ENCODE results near the gene NCKIPSD.
A peak's percentile ranks its signal among the peaks of the same experiment; 100 is the strongest.
"Not testable (repeated sequence)": the region's sequence is repeated elsewhere in the genome, so short reads cannot be mapped to it uniquely, and the experiment has no call there.

NCKIPSD gene

DNA sequence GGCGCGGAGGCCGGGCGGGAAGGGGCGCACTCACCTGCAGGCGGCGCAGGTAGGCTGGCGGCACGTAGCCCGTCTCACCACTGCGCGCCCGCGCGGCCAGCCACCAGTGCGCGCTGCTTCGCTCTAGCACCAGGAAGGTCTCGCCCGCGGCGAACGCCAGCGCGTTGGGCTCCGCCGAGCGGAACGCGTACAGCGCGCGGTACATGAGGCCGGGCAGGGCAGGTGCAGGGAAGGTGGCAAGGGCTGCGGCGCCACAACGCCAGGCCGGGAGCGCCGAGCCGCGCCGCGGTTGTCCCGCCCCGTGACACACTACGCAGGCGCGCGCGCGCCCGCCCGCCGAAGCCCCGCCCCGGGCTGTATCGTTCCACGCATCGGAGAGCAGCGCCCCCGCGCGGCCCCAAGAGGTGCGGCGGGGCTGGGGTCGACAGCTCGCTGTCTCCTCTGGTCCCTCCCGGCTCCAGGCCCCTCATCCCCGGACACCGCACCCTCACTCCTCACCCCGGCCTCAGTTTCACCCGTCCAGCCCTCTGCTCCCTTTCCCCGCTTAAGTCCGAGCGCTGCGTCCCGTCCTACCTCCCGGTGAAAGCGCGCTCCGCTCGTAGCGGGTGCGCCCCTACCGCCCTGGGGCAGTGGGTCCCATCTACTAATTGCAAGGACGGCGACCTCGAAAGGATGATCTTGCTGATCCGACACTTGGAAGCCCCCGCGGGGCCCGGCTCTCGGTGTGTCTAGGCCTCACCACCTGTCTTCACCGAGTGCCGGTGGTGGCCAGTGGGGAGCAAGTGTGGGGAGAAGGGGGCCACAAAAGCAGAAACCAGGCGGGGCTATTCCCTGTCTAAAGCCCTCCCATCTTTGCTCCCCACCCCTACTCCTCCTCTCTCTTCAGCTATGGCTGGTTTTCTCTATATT lies at the start of gene NCKIPSD:
Gene NCKIPSD (minus strand): TSS at position 313 of the 909 bp plus-strand sequence. CDS start 108 bp downstream, at position 205.
- peak; percentile 84 to 89 for DNase-seq (ENCODE audit: low read depth in 2 of 2)

DNA sequence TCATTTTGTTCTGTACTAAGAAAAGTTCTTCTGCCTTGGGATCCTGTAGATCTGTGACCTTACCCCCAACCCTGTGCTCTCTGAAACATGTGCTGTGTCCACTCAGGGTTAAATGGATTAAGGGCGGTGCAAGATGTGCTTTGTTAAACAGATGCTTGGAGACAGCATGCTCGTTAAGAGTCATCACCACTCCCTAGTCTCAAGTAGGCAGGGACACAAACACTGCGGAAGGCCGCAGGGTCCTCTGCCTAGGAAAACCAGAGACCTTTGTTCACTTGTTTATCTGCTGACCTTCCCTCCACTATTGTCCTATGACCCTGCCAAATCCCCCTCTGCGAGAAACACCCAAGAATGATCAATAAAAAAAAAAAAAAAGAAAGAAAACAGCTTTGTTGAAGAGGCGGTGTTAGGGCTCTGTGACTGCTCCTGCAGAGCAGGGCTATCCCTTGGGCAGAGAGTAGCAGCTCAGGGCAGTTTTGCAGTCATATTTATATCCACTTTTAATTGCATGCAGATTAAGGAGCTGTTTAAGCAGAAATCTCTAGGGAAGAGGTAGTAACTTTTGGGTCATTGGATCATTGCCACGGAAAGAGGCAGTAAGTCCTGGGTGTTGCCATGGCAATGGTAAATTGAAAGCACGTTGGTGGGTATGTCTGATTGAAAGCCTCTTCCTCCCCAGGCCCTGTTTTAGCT lies 49.5 kb upstream of the NCKIPSD start:
- DNase-seq (ENCODE audit: low read depth in 2 of 2): not testable (repeated sequence)

DNA sequence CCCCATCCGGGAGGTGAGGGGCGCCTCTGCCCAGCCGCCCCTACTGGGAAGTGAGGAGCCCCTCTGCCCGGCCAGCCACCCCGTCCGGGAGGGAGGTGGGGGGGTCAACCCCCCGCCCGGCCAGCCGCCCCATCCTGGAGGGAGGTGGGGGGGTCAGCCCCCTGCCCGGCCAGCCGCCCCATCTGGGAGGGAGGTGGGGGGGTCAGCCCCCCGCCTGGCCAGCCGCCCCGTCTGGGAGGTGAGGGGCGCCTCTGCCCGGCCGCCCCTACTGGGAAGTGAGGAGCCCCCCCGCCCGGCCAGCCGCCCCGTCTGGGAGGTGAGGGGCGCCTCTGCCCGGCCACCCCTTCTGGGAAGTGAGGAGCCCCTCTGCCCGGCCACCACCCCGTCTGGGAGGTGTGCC lies 48.8 kb upstream of the NCKIPSD start:
- not testable (repeated sequence) for DNase-seq (ENCODE audit: low read depth in 2 of 2)

DNA sequence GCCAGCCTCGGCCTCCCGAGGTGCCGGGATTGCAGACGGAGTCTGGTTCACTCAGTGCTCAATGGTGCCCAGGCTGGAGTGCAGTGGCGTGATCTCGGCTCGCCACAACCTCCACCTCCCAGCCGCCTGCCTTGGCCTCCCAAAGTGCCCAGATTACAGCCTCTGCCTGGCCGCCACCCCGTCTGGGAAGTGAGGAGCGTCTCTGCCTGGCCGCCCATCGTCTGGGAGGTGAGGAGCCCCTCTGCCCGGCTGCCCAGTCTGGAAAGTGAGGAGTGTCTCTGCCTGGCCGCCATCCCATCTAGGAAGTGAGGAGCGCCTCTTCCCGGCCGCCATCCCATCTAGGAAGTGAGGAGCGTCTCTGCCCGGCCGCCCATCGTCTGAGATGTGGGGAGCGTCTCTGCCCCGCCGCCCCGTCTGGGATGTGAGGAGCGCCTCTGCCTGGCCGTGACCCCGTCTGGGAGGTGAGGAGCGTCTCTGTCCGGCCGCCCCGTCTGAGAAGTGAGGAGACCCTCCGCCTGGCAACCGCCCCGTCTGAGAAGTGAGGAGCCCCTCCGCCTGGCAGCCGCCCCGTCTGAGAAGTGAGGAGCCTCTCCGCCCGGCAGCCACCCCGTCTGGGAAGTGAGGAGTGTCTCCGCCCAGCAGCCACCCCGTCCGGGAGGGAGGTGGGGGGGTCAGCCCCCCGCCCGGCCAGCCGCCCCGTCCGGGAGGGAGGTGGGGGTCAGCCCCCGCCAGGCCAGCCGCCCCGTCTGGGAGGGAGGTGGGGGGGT lies 48.2 kb upstream of the NCKIPSD start:
- not testable (repeated sequence) for DNase-seq (ENCODE audit: low read depth in 2 of 2)

DNA sequence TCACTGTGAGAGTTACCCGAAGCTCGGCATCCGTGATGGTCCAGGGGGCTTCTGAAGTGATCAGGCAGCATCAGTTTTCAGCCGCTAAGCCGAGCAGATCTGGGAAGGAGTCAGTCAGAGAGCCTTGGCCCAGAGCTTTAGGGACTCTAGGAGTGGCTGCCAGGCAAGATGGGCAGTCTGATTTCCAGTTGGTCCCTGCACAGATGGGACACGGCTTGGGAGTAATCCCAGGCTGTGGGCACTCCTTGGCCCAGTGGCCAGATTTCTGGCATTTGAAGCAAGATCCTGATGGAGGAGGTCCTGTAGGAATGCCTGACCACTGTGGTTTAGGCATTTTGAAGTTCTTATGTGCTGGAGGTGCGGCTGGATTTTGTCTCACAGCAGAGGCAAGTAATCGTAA lies 41.8 kb upstream of the NCKIPSD start:
- DNase-seq (ENCODE audit: low read depth in 2 of 2): no peak

DNA sequence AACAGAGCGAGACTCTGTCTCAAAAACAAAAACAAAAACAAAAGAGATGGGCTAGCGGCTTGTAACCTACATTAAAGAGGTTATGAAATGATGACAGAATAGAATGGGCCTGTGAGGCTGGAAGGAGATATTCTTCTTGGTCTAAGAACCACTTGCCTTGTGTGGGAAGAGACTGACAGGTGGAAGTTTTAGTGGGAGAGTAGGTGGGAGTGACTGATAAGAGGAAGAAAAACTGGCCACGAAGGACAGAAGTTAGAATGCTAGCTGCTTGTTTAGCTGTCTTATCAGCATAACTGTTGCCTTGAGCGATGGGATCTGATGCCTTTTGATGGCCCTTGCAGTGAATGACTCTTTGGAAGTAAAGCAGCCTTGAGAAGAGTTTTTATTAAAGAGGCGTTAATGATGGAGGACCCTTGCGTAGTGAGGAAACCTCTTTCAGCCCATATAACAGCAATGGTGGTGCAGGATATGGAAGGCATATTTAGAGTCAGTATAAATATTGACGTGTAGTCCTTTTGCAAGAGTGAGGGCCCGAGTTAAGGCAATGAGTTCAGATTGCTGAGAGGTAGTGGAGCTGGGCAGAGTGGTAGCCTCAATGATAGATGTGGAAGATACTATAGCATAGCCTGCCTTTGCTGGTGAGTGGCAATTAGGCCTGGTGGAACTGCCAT lies 39.6 kb upstream of the NCKIPSD start:
- DNase-seq (ENCODE audit: low read depth in 2 of 2): not testable (repeated sequence)

DNA sequence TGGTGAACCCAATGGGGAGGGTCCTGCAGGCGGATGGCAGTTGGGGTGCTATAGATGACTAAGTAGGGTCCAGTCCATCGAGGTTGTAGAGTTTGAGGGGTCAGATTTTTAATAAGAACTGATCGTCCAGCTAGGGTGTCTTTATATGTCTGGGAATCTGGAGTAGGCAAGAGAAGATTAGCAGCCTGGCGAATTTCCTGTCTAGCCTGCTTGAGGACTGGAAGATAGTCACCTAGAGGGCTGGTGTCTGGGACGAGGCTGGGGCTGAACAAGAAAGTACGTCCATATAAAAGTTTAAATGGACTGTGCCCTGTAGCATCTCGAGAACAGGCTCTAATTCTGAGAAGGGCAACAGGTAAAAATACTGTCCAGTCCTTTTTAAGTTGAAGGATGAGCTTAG lies 38.0 kb upstream of the NCKIPSD start:
- DNase-seq (ENCODE audit: low read depth in 2 of 2): no peak

DNA sequence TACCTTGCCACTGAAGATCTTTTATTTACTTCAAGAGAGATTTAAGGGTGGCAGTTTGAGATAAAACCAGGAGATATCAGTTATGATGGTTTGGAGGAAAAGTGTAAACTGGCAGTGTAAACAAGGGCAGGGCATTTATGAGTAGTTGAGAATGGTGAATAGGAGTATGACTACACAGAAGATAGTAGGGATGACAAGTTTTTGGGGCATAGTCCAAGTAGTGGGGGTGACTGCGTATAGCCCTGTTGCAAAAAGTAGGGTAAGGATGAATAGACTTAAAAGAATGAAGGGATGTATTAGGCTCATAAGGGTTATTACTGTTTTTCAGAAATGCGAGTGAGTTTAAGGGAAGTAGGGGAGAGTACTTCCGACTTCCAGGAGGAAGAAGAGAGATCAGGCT lies 37.6 kb upstream of the NCKIPSD start:
- not testable (repeated sequence) for DNase-seq (ENCODE audit: low read depth in 2 of 2)

DNA sequence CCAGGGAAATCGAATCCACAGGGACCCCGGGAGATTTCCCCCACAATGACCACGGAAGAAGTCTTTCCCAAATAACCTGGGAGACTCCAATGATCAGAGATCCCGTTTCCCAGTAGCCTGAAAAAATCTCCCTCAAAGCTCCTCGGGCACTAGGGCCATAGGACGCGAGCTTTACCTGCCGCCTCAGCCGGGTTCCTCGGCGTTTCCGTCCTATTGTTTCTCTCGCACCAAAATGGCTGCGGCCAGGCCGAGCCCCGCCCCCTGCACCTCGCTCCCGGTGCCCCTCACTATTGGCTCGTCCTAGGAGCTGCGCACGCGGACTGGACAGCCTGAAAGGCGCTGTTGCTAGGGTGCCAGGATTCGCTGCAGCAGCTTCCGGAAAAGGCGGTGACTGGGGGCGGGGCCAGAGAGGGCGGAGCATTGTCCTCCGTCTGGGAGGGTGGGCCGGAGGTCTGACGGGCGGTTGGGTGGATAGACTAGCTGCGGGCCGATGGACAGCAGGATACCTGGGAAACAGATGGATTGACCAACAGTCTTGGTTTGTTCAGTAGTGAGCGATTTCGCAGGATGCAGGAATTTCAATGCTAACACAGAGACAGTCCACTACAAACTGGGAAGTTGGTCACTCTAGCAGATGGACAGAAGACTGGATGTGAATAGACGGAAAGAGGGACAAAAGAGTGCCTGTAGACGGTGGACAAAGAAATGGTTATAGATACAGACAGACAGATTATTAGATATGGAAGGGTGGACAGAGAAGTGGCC lies 31.4 kb upstream of the NCKIPSD start, which contains the start of gene IP6K2:
Gene IP6K2 (minus strand): TSS at position 240 of the 765 bp plus-strand sequence. CDS start 21,930 bp downstream, outside the sequence.
- peak; percentile 96 to 100 for DNase-seq (ENCODE audit: low read depth in 2 of 2)

DNA sequence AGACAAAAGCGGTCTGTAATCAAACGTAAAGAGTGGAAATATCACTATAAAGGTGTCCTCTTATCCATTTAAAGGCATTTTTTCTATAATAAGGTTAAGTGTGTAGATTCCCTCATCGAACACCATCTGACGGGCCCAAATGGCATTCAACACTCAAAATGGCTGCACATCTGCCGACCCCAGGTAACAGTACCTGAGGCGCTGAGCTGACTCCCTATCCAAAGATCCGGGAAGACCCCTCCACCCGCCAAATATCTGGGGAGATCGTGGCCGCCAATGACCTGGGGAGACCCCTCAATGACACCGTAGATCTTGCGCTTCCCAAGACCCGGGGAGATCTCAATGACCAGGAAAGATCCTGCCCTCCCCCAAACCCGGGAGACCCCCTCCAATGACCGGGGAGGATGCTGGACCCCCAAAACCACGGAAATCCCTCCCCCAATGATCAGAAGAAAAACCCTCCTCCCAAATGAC lies 30.8 kb upstream of the NCKIPSD start:
- DNase-seq (ENCODE audit: low read depth in 2 of 2): peak in 1 of 2 experiments; percentile 4

DNA sequence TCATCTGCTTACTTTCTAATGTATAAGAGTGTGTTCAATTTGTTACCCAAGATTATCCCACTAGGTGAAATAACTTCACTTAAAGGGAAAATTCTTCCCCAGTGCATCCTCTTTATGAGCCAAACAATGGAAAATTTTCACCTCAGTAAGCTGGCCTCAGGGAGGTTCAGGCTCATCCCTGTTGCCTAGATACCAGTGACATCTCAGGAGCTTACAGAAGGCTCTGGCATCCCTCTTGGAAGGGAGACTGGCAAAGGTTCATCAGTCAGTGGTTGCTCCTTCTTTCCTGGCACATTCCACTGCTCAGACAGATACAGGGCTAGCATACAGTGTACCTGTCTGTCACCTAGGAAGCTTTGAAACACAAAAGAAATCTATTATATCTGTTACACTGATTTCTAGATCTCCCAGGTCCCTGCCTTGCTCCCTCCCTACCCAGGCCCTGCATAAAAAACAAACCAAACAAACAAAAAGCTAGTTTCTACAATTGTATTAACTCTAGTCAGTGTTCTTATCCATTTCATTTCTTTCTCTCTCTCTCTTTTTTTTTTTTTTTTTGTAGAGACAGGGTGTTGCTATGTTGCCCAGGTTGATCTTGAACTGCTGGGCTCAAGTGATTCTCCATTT lies 29.6 kb upstream of the NCKIPSD start:
- no peak for DNase-seq (ENCODE audit: low read depth in 2 of 2)

DNA sequence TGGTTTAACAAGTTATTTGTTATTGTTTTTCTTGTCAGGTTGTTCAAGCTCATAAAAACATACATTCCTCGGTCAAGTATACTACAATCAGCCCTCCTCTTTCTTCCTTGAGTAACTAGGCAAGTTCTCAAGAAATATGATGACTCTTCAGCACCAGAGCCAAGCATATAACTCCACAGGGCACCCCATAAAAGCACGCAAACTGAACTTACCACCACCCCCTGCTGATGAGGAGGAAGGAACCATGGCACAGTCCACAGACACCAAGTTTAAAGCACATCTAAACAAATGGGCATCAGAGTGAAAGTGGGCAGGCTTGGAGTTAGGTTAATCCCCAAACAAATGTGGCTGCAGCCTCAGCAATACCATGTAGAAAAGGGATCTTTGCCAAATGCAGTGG lies 26.0 kb upstream of the NCKIPSD start:
- no peak for DNase-seq (ENCODE audit: low read depth in 2 of 2)

DNA sequence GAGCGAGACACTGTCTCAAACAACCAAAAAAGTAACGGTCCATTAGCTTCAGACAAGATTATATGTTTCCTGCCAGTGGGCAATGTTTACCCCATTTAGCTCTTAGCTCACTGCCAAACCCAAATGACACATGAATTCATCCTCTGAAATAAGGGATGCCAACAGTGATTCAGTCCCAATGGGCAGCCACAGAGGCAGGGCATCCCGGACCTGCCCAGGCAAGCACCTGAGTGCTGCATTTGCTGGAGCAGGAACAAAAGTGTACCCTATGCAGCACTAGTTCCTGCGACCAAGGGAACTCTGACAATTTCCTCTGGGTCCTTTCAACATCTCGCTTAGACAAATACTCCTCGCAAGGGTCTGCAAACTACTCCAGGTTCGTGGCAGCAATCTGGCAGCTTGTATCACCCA lies 23.3 kb upstream of the NCKIPSD start:
- DNase-seq (ENCODE audit: low read depth in 2 of 2): no peak

DNA sequence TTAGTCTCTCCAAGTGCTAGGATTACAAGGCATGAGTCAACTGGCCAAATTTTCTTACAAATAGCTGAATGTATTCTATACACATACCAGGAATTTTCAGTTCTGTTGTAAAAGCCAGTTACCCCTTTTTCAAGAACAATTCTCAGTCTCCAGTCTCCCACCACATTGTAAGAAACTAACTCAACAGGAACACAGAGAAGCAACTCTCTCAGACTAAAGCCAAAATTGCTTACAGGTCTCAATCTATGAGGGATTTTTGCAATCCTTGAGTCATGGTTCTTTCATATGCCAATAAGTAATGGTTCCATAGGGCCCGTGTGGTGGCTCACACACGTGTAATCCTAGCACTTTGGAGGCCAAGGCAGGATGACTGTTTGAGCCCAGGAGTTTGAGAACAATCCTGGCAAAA lies 22.8 kb upstream of the NCKIPSD start:
- DNase-seq (ENCODE audit: low read depth in 2 of 2): no peak

DNA sequence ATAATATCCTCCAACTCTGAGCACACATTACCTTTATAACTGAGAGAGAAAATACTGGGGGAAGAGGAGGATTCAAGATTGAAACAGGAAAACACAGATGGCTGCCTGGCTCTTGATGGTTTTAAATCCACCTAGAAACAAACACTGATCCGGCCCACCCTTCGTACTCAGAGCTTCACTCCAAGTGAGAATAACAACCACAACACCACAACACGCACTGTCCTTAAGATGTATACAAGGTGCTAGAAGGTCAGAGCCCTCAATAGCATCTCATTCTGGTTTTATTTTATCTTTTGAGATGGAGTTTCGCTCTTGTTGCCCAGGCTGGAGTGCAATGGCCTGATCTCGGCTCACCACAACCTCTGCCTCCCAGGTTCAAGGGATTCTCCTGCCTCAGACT lies 21.4 kb upstream of the NCKIPSD start:
- no peak for DNase-seq (ENCODE audit: low read depth in 2 of 2)

DNA sequence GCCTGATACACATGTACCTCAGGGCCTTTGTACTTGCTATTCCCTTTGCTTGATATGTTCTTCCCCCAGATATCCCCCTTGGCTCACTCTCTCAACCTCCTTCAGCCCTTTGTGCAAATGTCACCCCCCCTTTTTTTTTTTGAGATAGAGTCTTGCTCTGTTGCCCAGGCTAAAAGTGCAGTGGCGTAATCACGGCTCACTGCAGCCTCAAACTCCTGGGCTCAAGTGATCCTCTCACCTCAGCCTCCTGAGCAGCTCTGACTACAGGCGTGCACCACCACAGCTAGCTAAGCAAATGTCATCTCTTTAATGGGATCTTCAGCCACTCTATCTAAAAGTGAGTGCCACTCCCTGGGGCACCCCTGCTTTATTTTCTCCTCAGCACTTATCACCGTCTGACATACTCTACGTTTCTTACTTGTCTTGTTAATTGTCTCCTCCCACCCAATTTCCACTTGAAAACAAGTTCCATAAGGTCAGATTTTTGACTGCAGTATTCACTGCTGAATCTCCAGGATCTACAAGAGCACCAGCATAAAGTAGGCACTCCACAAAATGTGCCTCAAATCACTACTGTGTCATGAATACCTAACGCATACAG lies 16.7 kb upstream of the NCKIPSD start:
- no peak for DNase-seq (ENCODE audit: low read depth in 2 of 2)

DNA sequence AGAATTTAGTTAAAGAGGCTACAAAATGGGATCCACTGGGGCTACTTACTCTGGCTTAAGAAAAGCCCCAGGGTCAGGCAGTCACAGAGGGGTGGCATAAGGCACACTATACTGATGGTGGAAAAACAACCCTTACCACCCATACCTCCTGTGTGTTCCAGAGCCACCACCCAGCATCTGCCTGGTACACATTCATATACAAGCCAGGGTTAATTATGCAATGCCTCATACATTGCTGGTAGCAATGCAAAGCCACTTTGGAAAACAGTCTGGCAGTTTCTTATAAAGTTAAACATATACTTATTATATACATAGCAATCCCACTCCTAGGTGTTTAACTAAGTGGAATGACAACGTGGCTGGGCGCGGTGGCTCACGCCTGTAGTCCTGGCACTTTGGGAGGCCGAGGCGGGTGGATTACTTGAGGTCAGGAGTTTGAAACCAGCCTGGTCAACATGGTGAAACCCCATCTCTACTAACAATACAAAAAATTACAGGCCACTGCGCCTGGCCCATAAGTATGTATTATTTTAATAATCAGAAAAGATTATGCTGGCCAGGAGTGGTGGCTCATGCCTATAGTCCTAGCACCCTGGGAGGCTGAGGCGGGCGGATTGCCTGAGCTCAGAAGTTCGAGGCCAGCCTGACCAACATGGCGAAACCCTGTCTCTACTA lies 15.2 kb upstream of the NCKIPSD start:
- DNase-seq (ENCODE audit: low read depth in 2 of 2): no peak

DNA sequence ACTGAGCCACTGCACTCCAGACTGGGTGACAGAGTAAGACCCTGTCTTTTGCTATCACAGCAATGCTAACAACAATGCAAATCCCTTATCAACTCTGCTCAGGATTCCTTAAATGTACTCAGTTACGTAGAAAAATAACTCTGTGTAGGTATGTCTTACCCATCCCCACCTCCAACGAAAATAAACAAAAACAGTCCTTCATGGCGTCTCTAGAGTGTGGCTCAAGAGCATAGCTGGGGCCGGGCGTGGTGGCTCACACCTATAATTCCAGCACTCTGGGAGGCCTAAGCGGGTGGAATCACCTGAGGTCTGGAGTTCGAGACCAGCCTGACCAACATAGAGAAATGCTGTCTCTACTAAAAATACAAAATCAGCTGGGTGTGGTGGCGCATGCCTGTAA lies 13.2 kb upstream of the NCKIPSD start:
- DNase-seq (ENCODE audit: low read depth in 2 of 2): no peak

DNA sequence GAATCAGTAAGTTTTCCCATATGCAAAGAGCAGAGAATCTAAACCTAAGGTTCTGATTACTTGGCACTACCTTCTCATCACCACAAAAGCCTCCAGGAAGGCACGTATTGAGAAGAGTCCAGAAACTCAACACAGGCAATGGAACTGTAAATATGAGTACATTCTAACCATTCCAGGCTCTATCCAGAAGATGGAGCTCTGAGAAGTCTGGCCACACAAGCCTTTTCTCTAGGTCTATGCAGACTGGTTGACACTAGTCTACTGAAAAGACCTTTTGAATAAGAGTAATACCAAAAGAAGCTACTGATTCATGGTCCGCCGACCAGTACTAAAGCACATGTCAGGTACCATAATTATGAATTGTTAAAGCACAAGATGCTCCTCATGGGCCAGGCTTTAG lies 12.2 kb upstream of the NCKIPSD start:
- DNase-seq (ENCODE audit: low read depth in 2 of 2): no peak
